GM12878 (cell line): ENCODE measurements around the gene KLHL10. TPM values are rescaled to one million over a fixed set of nuclear protein-coding genes. Genes with fewer than 3 reads are reported as not detected.

ENCODE experiments used
- BMI1 ChIP-seq: fragments of 450-650 bp; IDR thresholded peaks from 2 replicates; pipeline ENCODE4 v1.6.1; 2016; ENCODE audit warnings: mild to moderate bottlenecking, moderate library complexity, borderline replicate concordance
- CBX3 ChIP-seq: fragments of 200-600 bp; sonication (generic); IDR thresholded peaks from 2 replicates; pipeline ENCODE4 v1.6.1; 2016; ENCODE audit warnings: low read depth, borderline replicate concordance
- CHD2 ChIP-seq: IDR thresholded peaks from 2 replicates; pipeline ENCODE4 v1.6.1; 2011; ENCODE audit warnings: low read depth, low read length, improper control_type of control experiment, borderline replicate concordance
- DPF2 ChIP-seq: fragments of 450-650 bp; IDR thresholded peaks from 2 replicates; pipeline ENCODE4 v1.6.1; 2017; ENCODE audit warnings: mild to moderate bottlenecking
- EGR1 ChIP-seq, 2 experiments: IDR thresholded peaks; 1 replicate in 1 of 2; 2 replicates in 1 of 2; pipeline ENCODE4 v1.6.1; 2011 to 2012; ENCODE audit warnings: low read depth in 2 of 2, low read length in 2 of 2, borderline replicate concordance in 1 of 2, mild to moderate bottlenecking in 1 of 2, moderate library complexity in 1 of 2
- IRF4 ChIP-seq: IDR thresholded peaks from 2 replicates; pipeline ENCODE4 v1.6.1; 2011; ENCODE audit warnings: low read depth, low read length
- JUNB ChIP-seq: IDR thresholded peaks from 2 replicates; pipeline ENCODE4 v1.6.1; 2016; ENCODE audit warnings: antibody characterized with exemption, mild to moderate bottlenecking
- KAT2A ChIP-seq: conservative IDR thresholded peaks from 2 replicates; pipeline ENCODE4 v1.6.1; 2011; ENCODE audit warnings: low read depth, low read length; ENCODE audit not compliant: control insufficient read depth
- NBN ChIP-seq: fragments of 450-650 bp; IDR thresholded peaks from 2 replicates; pipeline ENCODE4 v1.6.1; 2016
- NFYB ChIP-seq: IDR thresholded peaks from 2 replicates; pipeline ENCODE4 v1.6.1; 2011; ENCODE audit warnings: low read depth, mild to moderate bottlenecking, low read length, improper control_type of control experiment, moderate library complexity; ENCODE audit not compliant: insufficient read depth
- PAX5 ChIP-seq: IDR thresholded peaks from 2 replicates; pipeline ENCODE4 v1.6.1; 2011; ENCODE audit warnings: low read depth, low read length, borderline replicate concordance
- RCOR1 ChIP-seq: conservative IDR thresholded peaks from 2 replicates; pipeline ENCODE4 v1.6.1; 2012; ENCODE audit warnings: low read depth, low read length, improper control_type of control experiment
- SREBF1 ChIP-seq: IDR thresholded peaks from 2 replicates; pipeline ENCODE4 v1.6.1; 2012; ENCODE audit warnings: mild to moderate bottlenecking, low read length
- SREBF2 ChIP-seq: IDR thresholded peaks from 2 replicates; pipeline ENCODE4 v1.6.1; 2012; ENCODE audit warnings: mild to moderate bottlenecking, low read length
- STAT1 ChIP-seq: fragments of 450-650 bp; conservative IDR thresholded peaks from 2 replicates; pipeline ENCODE4 v1.6.1; 2014; ENCODE audit warnings: antibody characterized with exemption, mild to moderate bottlenecking
- SUZ12 ChIP-seq: fragments of 200-600 bp; sonication (generic); IDR thresholded peaks from one replicate; pipeline ENCODE4 v1.6.1; 2018; ENCODE audit warnings: antibody characterized with exemption, mild to moderate bottlenecking; ENCODE audit not compliant: unreplicated experiment
- ZSCAN29 ChIP-seq: fragments of 450-650 bp; IDR thresholded peaks from 2 replicates; pipeline ENCODE4 v1.6.1; 2017; ENCODE audit warnings: mild to moderate bottlenecking, moderate library complexity
- polyA plus RNA-seq, 11 experiments: library from polyadenylated mRNA; depleted of rRNA in 4 of 11; unstranded in 6 of 11; stranded (reverse) in 5 of 11; fragments of >200 nt; fragmentation: Nextera tagmentation in 4 of 11; fragmentation: Illumina TruSeq in 1 of 11; extraction: Ambion mirVana in 4 of 11; extraction: Trizol in 1 of 11; gene quantifications; 1 replicate in 1 of 11; 2 replicates in 10 of 11; pipeline versions ENCODE4 v1.2.1 to v1.2.3, GENCODE V29; 2011 to 2016; ENCODE audit warnings: inconsistent platforms in 2 of 11, missing spikeins in 2 of 11, low read depth in 1 of 11
- total RNA-seq, 4 experiments: library from RNA; depleted of rRNA in 3 of 4; stranded (reverse); fragments of >200 nt in 3 of 4; fragmentation: Illumina TruSeq in 1 of 4; extraction: Trizol in 1 of 4; gene quantifications; 2 replicates each; pipeline versions ENCODE4 v1.2.1 to v1.2.3, GENCODE V29; 2013 to 2021
- TF ChIP-seq, protein P1 (sequence below): IDR thresholded peaks from 2 replicates; pipeline ENCODE4 v1.6.1; 2011; ENCODE audit warnings: borderline replicate concordance, low read depth, mild to moderate bottlenecking, moderate library complexity, mixed read lengths, low read length; ENCODE audit not compliant: insufficient read depth; ENCODE audit errors: extremely low read length
- TF ChIP-seq, protein P2 (sequence below): fragments of 450-650 bp; formaldehyde crosslinking; IDR thresholded peaks from 2 replicates; pipeline ENCODE4 v1.4.0; 2020; ENCODE audit warnings: mild to moderate bottlenecking, moderate library complexity
- TF ChIP-seq, protein P3 (sequence below): IDR thresholded peaks from 2 replicates; pipeline ENCODE4 v1.6.1; 2012; ENCODE audit warnings: low read depth, low read length, improper control_type of control experiment
- TF ChIP-seq, protein P4 (sequence below): IDR thresholded peaks from 2 replicates; pipeline ENCODE4 v1.6.1; 2011; ENCODE audit warnings: borderline replicate concordance, low read depth, mild to moderate bottlenecking, moderate library complexity, low read length; ENCODE audit not compliant: insufficient read depth, poor library complexity, severe bottlenecking
- TF ChIP-seq, protein P5 (sequence below): fragments of 450-650 bp; IDR thresholded peaks from 2 replicates; pipeline ENCODE4 v1.6.1; 2016; ENCODE audit warnings: mild to moderate bottlenecking

The KLHL10 gene
- total and polyA plus RNA-seq, 10 of the 15 experiments (the other 5 are each of a cell fraction or from before 2014, with no cell fraction given), result 0.13 to 0.62 (median 0.20) TPM; not detected in 4

DNA sequence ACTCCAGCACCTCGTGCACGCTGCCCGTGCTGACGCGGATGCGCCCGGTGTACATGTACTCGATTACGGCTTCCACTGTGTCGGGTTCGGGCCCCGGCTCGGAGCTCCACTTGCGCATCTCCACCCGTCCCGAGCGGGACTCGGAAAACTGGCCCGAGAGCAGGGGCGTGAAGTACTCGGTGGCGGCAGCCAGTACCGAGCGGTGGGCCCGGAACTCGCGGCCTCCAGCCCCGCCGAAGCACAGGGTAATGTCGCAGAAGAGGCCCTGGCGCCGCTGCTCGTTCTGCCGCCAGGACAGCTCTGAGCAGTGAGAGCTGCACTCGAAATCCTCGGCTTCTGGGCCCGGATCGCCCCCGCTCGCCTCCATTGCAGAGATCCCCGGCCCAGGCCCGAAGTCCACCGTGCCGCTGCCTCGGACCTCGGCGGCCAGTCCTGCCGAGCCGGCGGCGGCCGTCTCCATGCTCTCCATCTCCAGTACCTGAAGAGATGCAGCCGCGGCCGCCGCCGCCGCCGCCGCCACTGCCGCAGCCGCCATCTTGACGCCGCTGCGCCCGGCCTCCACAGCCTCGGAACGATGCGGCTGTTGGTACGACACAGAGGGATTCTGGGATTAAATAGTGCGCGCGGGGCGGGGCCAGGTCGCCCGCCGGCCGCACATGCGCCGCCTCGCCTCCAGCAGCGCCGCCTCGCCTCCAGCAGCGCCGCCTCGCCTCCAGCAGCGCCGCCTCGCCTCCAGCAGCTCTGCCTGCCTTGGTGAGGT lies 27.4 kb downstream of the KLHL10 start, which contains the start of gene KLHL11 (continued):
- TF ChIP-seq EGR1 (IDR thresholded peaks at IDR 0.05; ENCODE audit: borderline replicate concordance in 1 of 2, low read depth in 2 of 2, low read length in 2 of 2) (peak in 1 of 2 experiments; percentile 1; a peak in 1 of 3 replicates), NFYB (no peak), CHD2 (no peak), ZSCAN29 (no peak), RCOR1 (no peak), PAX5 (no peak), SREBF1 (no peak), SREBF2 (no peak), BMI1 (no peak), KAT2A (no peak), DPF2 (peak; percentile 54), CBX3 (no peak), STAT1 (no peak), NBN (0 out of 2 replicates have a peak, but pooled peaks have one; percentile 38), JUNB (no peak), SUZ12 (no peak), IRF4 (no peak)
- TF ChIP-seq, protein P1, sequence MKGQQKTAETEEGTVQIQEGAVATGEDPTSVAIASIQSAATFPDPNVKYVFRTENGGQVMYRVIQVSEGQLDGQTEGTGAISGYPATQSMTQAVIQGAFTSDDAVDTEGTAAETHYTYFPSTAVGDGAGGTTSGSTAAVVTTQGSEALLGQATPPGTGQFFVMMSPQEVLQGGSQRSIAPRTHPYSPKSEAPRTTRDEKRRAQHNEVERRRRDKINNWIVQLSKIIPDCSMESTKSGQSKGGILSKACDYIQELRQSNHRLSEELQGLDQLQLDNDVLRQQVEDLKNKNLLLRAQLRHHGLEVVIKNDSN, result no peak
- TF ChIP-seq, protein P2, sequence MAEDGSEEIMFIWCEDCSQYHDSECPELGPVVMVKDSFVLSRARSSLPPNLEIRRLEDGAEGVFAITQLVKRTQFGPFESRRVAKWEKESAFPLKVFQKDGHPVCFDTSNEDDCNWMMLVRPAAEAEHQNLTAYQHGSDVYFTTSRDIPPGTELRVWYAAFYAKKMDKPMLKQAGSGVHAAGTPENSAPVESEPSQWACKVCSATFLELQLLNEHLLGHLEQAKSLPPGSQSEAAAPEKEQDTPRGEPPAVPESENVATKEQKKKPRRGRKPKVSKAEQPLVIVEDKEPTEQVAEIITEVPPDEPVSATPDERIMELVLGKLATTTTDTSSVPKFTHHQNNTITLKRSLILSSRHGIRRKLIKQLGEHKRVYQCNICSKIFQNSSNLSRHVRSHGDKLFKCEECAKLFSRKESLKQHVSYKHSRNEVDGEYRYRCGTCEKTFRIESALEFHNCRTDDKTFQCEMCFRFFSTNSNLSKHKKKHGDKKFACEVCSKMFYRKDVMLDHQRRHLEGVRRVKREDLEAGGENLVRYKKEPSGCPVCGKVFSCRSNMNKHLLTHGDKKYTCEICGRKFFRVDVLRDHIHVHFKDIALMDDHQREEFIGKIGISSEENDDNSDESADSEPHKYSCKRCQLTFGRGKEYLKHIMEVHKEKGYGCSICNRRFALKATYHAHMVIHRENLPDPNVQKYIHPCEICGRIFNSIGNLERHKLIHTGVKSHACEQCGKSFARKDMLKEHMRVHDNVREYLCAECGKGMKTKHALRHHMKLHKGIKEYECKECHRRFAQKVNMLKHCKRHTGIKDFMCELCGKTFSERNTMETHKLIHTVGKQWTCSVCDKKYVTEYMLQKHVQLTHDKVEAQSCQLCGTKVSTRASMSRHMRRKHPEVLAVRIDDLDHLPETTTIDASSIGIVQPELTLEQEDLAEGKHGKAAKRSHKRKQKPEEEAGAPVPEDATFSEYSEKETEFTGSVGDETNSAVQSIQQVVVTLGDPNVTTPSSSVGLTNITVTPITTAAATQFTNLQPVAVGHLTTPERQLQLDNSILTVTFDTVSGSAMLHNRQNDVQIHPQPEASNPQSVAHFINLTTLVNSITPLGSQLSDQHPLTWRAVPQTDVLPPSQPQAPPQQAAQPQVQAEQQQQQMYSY (CRISPR knock-in tag), result no peak
- TF ChIP-seq, protein P3, sequence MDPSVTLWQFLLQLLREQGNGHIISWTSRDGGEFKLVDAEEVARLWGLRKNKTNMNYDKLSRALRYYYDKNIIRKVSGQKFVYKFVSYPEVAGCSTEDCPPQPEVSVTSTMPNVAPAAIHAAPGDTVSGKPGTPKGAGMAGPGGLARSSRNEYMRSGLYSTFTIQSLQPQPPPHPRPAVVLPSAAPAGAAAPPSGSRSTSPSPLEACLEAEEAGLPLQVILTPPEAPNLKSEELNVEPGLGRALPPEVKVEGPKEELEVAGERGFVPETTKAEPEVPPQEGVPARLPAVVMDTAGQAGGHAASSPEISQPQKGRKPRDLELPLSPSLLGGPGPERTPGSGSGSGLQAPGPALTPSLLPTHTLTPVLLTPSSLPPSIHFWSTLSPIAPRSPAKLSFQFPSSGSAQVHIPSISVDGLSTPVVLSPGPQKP, result no peak
- TF ChIP-seq, protein P4, sequence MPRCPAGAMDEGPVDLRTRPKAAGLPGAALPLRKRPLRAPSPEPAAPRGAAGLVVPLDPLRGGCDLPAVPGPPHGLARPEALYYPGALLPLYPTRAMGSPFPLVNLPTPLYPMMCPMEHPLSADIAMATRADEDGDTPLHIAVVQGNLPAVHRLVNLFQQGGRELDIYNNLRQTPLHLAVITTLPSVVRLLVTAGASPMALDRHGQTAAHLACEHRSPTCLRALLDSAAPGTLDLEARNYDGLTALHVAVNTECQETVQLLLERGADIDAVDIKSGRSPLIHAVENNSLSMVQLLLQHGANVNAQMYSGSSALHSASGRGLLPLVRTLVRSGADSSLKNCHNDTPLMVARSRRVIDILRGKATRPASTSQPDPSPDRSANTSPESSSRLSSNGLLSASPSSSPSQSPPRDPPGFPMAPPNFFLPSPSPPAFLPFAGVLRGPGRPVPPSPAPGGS, result peak; percentile 57
- TF ChIP-seq, protein P5, sequence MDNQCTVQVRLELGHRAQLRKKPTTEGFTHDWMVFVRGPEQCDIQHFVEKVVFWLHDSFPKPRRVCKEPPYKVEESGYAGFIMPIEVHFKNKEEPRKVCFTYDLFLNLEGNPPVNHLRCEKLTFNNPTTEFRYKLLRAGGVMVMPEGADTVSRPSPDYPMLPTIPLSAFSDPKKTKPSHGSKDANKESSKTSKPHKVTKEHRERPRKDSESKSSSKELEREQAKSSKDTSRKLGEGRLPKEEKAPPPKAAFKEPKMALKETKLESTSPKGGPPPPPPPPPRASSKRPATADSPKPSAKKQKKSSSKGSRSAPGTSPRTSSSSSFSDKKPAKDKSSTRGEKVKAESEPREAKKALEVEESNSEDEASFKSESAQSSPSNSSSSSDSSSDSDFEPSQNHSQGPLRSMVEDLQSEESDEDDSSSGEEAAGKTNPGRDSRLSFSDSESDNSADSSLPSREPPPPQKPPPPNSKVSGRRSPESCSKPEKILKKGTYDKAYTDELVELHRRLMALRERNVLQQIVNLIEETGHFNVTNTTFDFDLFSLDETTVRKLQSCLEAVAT, result no peak
